HepG2 (cell line): ENCODE measurements around the gene LRRC4C. TPM values are rescaled to one million over a fixed set of nuclear protein-coding genes. Genes with fewer than 3 reads are reported as not detected.

ENCODE experiments used
- ATAC-seq: fragments of 200-7000 bp; cut with Tn5 transposase; 3 replicates; pipeline ENCODE4 v1.9.1; 2020; ENCODE audit warnings: mild to moderate bottlenecking, moderate library complexity
- BruUV-seq: library from RNA; stranded (reverse); fragments of 400-500 nt; replicated peaks from 2 replicates; lab custom pipeline; 2021; lab: Mats Ljungman, UMichigan
- CTCF ChIA-PET: fragments of 300-600 bp; formaldehyde crosslinking; extraction: SDS; loops from one replicate; lab custom pipeline; 2021; ENCODE audit warnings: low total read pairs, inconsistent platforms, low intra/inter-chr PET ratio; lab: Yijun Ruan, JAX
- POLR2A ChIA-PET: fragments of 350-600 bp; sonication (Branson Sonifier 250); formaldehyde crosslinking; loops from one replicate; lab custom pipeline; 2020; ENCODE audit warnings: antibody characterized with exemption, inconsistent platforms; lab: Yijun Ruan, JAX
- DNase-seq: peaks from one replicate; pipeline ENCODE4 v3.0.0-alpha.2; 2015; ENCODE audit warnings: low spot score
- FAIRE-seq: peaks from 3 replicates; lab custom pipeline; 2011; peaks lifted over from hg19 to GRCh38; lab: Jason Lieb, UNC
- H2AFZ ChIP-seq: one replicate; pipeline ENCODE4 v1.6.1; 2011; ENCODE audit warnings: low read length, inconsistent platforms
- H3K27ac ChIP-seq: fragments of 300-600 bp; 3 replicates; pipeline ENCODE4 v1.8.0; 2011; ENCODE audit warnings: mixed run types, mild to moderate bottlenecking, mixed read lengths, low read length, inconsistent platforms; ENCODE audit not compliant: insufficient read depth; ENCODE audit errors: extremely low read length
- H3K27me3 ChIP-seq, 2 experiments: fragments of 200-600 bp in 1 of 2; 2 replicates in 1 of 2; 3 replicates in 1 of 2; pipeline versions ENCODE4 v1.6.0 to v1.8.0; 2011; ENCODE audit warnings: low read length in 2 of 2, mild to moderate bottlenecking in 2 of 2, moderate library complexity in 2 of 2, inconsistent platforms in 1 of 2; ENCODE audit not compliant: insufficient read depth in 2 of 2, control insufficient read depth in 1 of 2
- H3K36me3 ChIP-seq, 2 experiments: fragments of 200-600 bp in 1 of 2; replicated peaks in 1 of 2; 2 replicates in 1 of 2; 3 replicates in 1 of 2; pipeline versions ENCODE4 v1.5.1 to v1.8.0; 2011; ENCODE audit warnings: low read length in 2 of 2, inconsistent platforms in 1 of 2; ENCODE audit not compliant: insufficient read depth in 2 of 2, control insufficient read depth in 1 of 2
- H3K4me1 ChIP-seq: 2 replicates; pipeline ENCODE4 v1.5.1; 2012; ENCODE audit warnings: low read length, inconsistent platforms; ENCODE audit not compliant: insufficient read depth
- H3K4me2 ChIP-seq: 2 replicates; pipeline ENCODE4 v1.6.0; 2011; ENCODE audit warnings: low read depth, low read length, inconsistent platforms
- H3K4me3 ChIP-seq, 3 experiments: fragments of 200-600 bp in 1 of 3; sonication (generic), shearing (Covaris generic) in 1 of 3; replicated peaks in 1 of 3; 2 replicates each; pipeline ENCODE4 v1.5.1; 2011 to 2016; ENCODE audit warnings: low read length in 3 of 3, inconsistent platforms in 2 of 3, low read depth in 2 of 3, mild to moderate bottlenecking in 2 of 3, control low read depth in 1 of 3, mixed read lengths in 1 of 3; ENCODE audit not compliant: insufficient read depth in 1 of 3
- H3K79me2 ChIP-seq: one replicate; pipeline ENCODE4 v1.6.1; 2011; ENCODE audit warnings: low read length, inconsistent platforms; ENCODE audit not compliant: insufficient read depth
- H3K9ac ChIP-seq: 2 replicates; pipeline ENCODE4 v1.6.0; 2011; ENCODE audit warnings: mild to moderate bottlenecking, low read depth, low read length, inconsistent platforms; ENCODE audit not compliant: insufficient read depth
- H3K9me3 ChIP-seq: 2 replicates; pipeline ENCODE4 v1.5.1; 2012; ENCODE audit warnings: mild to moderate bottlenecking, low read length
- H4K20me1 ChIP-seq: 2 replicates; pipeline ENCODE4 v1.6.0; 2011; ENCODE audit warnings: inconsistent platforms, mild to moderate bottlenecking, low read length, moderate library complexity; ENCODE audit not compliant: insufficient read depth
- GZF1 ChIP-seq: sonication (generic); formaldehyde crosslinking; IDR thresholded peaks from 2 replicates; pipeline ENCODE4 v1.5.1; 2020; ENCODE audit warnings: mild to moderate bottlenecking, missing genetic modification reagents
- MEF2D ChIP-seq: sonication (generic); formaldehyde crosslinking; IDR thresholded peaks from 2 replicates; pipeline ENCODE4 v1.5.1; 2020; ENCODE audit warnings: mild to moderate bottlenecking, missing genetic modification reagents
- PTBP1 ChIP-seq: fragments of 200-400 bp; formaldehyde crosslinking; IDR thresholded peaks from 2 replicates; pipeline ENCODE4 v1.6.1; 2018; ENCODE audit warnings: low read length, low read depth; ENCODE audit not compliant: poor library complexity, severe bottlenecking
- REXO4 ChIP-seq: sonication (generic); formaldehyde crosslinking; IDR thresholded peaks from 2 replicates; pipeline ENCODE4 v1.8.0; 2022; ENCODE audit warnings: missing genetic modification reagents, mild to moderate bottlenecking, borderline replicate concordance
- RFX3 ChIP-seq: IDR thresholded peaks from 2 replicates; pipeline ENCODE4 v1.6.1; 2016; ENCODE audit warnings: missing biosample characterization, missing genetic modification reagents
- ZFP36 ChIP-seq: fragments of 150-350 bp; IDR thresholded peaks from 2 replicates; pipeline ENCODE4 v1.6.1; 2018; ENCODE audit warnings: borderline replicate concordance, low read length, low read depth; ENCODE audit not compliant: partially characterized antibody
- ZNF34 ChIP-seq: sonication (generic); formaldehyde crosslinking; IDR thresholded peaks from 2 replicates; pipeline ENCODE4 v1.4.0; 2020; ENCODE audit warnings: mild to moderate bottlenecking, missing genetic modification reagents, borderline replicate concordance
- ZNF512B ChIP-seq: sonication (generic); formaldehyde crosslinking; IDR thresholded peaks from 2 replicates; pipeline ENCODE4 v1.5.1; 2020; ENCODE audit warnings: missing genetic modification reagents, mild to moderate bottlenecking, borderline replicate concordance
- ZNF569 ChIP-seq: sonication (generic); formaldehyde crosslinking; IDR thresholded peaks from 2 replicates; pipeline ENCODE4 v1.5.0; 2020; ENCODE audit warnings: mild to moderate bottlenecking, missing genetic modification reagents, moderate library complexity, borderline replicate concordance
- WGBS: methylation state at CpG from one replicate; pipeline ENCODE4 v1.1.6; 2017; ENCODE audit warnings: low lambda C conversion rate; 5-methylcytosine and 5-hydroxymethylcytosine counted together
- in situ Hi-C: cut with HindIII; loops from 2 replicates; pipeline ENCODE4 v1.10.0; 2017; ENCODE audit warnings: low pct_unique_long_range_greater_than_20kb; ENCODE audit not compliant: extremely low pct_ligation_motif_present
- intact Hi-C: fragments of 100-400 bp; cut with micrococcal nuclease; formaldehyde crosslinking; loops from one replicate; pipeline ENCODE4 v1.10.0; 2022; ENCODE audit not compliant: unreplicated experiment
- polyA plus RNA-seq, 8 experiments: library from polyadenylated mRNA; depleted of rRNA in 3 of 8; stranded (reverse) in 7 of 8; unstranded in 1 of 8; fragments of >200 nt; fragmentation: Illumina TruSeq in 4 of 8; extraction: Trizol in 4 of 8; gene quantifications; 2 replicates each; pipeline versions ENCODE4 v1.2.1 to v1.2.3, GENCODE V29; 2011 to 2016; ENCODE audit warnings: low read depth in 4 of 8, missing spikeins in 1 of 8, mixed read lengths in 1 of 8; ENCODE audit not compliant: insufficient read depth in 1 of 8
- total RNA-seq, 5 experiments: library from RNA; depleted of rRNA; stranded (reverse); fragments of >200 nt; fragmentation: Illumina TruSeq; extraction: Trizol; gene quantifications; 2 replicates each; pipeline ENCODE4 v1.2.3, GENCODE V29; 2016; ENCODE audit warnings: low read depth in 1 of 5

The LRRC4C gene
- total and polyA plus RNA-seq, 2 of the 13 experiments (the other 11 are each of a cell fraction or from before 2014, with no cell fraction given), result not detected

- in situ Hi-C loops (loop anchor here (25.0 kb wide), 1 partner anchor 866 kb away; no protein-coding TSS in a partner anchor), intact Hi-C loops (no loop called here)
- Histone ChIP-seq H3K4me1 (no peaks in the 10 kb centered on the region), H3K9ac (no peak overlapping the region), H3K27ac (no peak overlapping the region), H3K27me3 (no peaks in the 10 kb centered on the region), H3K4me2 (no peak overlapping the region), H3K36me3 (no peaks in the 10 kb centered on the region), H3K4me3 (no peak overlapping the region), H4K20me1 (no peaks in the 10 kb centered on the region), H3K9me3 (no peaks in the 10 kb centered on the region), H3K79me2 (no peaks in the 10 kb centered on the region), H2AFZ (no peak overlapping the region)
- POLR2A ChIA-PET, result no interaction called here
- ATAC-seq, result no peak
- BruUV-seq, result no TSS peak
- FAIRE-seq, result no peak
- TF ChIP-seq ZNF569 (CRISPR knock-in tag) (no peak), RFX3 (no peak), ZNF34 (no peak), PTBP1 (no peak)
- no peak for DNase-seq
- CTCF ChIA-PET, result no interaction called here
- WGBS, result 0% methylated on average over 1 of the region's 1 CpG
These were observed 1137.9 kb downstream of the LRRC4C start for GRCh38 chr11:40321537-40321936.

GRCh38 chr11:40316171-40316570 is 1143.3 kb downstream of the LRRC4C start:
- CTCF ChIA-PET, result no interaction called here
- Histone ChIP-seq H3K36me3 (no peaks in the 10 kb centered on the region), H3K27me3 (no peaks in the 10 kb centered on the region), H3K9me3 (no peaks in the 10 kb centered on the region), H3K4me1 (no peaks in the 10 kb centered on the region), H4K20me1 (no peaks in the 10 kb centered on the region), H3K79me2 (no peaks in the 10 kb centered on the region), H3K9ac (no peak overlapping the region), H2AFZ (no peak overlapping the region), H3K4me3 (no peak overlapping the region), H3K27ac (no peak overlapping the region), H3K4me2 (no peak overlapping the region)
- ATAC-seq (no peak), DNase-seq (no peak), FAIRE-seq (no peak)
- no TSS peak for BruUV-seq
- POLR2A ChIA-PET, result no interaction called here
- intact Hi-C loops (no loop called here), in situ Hi-C loops (loop anchor here (25.0 kb wide), 1 partner anchor 871 kb away; no protein-coding TSS in a partner anchor)
- TF ChIP-seq ZNF512B (CRISPR knock-in tag) (no peak), MEF2D (CRISPR knock-in tag) (no peak), ZNF34 (no peak), REXO4 (CRISPR knock-in tag) (no peak), GZF1 (CRISPR knock-in tag) (no peak), ZFP36 (no peak)
